Progenitor cell of endocrine pancreas (in vitro differentiated cells): Measurements from ENCODE around the gene NPAS1. TPM values are rescaled to one million over a fixed set of nuclear protein-coding genes. Genes with fewer than 3 reads are reported as not detected.

Experiments used
- DNase-seq: peaks from one replicate; pipeline ENCODE4 v3.0.0; 2021; ENCODE audit warnings: low spot score; ENCODE audit not compliant: unreplicated experiment
- H3K27ac Mint-ChIP-seq: 2 replicates; pipeline ENCODE4 v1.8.0; 2021; ENCODE audit warnings: mild to moderate bottlenecking, moderate library complexity, mixed read lengths
- H3K27me3 Mint-ChIP-seq: 2 replicates; pipeline ENCODE4 v1.8.0; 2021; ENCODE audit warnings: mixed read lengths
- H3K36me3 Mint-ChIP-seq: 2 replicates; pipeline ENCODE4 v1.8.0; 2022; ENCODE audit warnings: mixed read lengths; ENCODE audit not compliant: insufficient read depth
- H3K4me1 Mint-ChIP-seq: 2 replicates; pipeline ENCODE4 v1.8.0; 2021; ENCODE audit warnings: low read depth, mixed read lengths
- H3K4me3 Mint-ChIP-seq: 2 replicates; pipeline ENCODE4 v1.8.0; 2021; ENCODE audit warnings: low read depth, mild to moderate bottlenecking, moderate library complexity, mixed read lengths
- H3K9me3 Mint-ChIP-seq: 2 replicates; pipeline ENCODE4 v1.8.0; 2021; ENCODE audit warnings: low read depth, mixed read lengths
- total RNA-seq: library from RNA; stranded (reverse); gene quantifications from 2 replicates; pipeline ENCODE4 v1.2.1, GENCODE V29; 2021
- TF ChIP-seq, protein P1 (sequence below): fragments of 200-600 bp; sonication (generic); IDR thresholded peaks from one replicate; pipeline ENCODE4 v1.5.0; 2021; ENCODE audit warnings: antibody characterized with exemption, mild to moderate bottlenecking; ENCODE audit not compliant: unreplicated experiment

NPAS1 gene
- total RNA-seq, 1 donor from 2014 or later: 2.4 TPM

DNA sequence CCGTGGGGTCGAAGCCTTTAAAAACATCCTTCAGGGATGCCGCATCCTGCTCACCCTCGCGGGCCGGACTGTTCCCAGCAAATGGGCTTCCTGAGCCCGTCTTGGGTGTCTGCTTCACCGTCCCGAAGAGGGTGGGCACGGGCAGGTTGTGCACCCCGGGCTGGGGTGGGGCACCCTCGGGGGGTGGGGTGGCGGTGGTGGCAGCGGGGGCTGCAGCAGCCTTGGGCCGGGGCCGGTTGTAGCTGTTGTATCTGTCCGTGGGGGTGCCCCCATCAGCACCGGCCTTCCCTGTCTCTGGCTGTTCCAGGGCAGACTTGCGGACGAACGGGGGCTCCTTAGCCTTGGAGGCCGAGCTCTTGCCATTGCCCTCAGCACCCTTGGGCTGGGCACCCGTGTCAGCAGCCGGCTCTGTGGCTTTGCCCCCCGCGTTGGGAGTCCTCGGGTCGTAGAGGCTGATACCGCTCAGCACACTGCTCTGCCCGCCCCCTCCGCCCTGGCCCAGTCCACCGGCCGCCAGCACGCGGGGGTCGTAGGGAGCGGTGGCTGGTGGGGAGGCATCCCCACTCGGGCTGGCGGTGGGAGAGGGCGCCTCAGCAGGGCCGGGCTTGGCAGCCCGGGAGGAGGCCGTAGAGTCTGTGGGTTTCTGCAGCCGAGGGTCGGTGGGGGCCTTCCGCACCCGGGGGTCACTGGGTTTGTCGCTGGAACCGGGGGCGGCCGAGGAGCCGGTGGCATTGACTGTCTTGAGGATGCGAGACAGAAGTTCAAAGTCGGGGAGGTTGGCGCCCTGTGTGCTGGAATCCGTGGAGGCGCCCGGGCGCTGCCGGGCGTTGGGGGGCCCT, 47.0 kb downstream of the NPAS1 start:
- H3K9me3 Mint-ChIP-seq: no peaks in the 10 kb centered on the region
- no peak overlapping the region for H3K4me3 Mint-ChIP-seq
- no peak for DNase-seq
- H3K27me3 Mint-ChIP-seq: no peaks in the 10 kb centered on the region
- no peak overlapping the region for H3K27ac Mint-ChIP-seq
- H3K4me1 Mint-ChIP-seq: no peaks in the 10 kb centered on the region
- TF ChIP-seq, protein P1, sequence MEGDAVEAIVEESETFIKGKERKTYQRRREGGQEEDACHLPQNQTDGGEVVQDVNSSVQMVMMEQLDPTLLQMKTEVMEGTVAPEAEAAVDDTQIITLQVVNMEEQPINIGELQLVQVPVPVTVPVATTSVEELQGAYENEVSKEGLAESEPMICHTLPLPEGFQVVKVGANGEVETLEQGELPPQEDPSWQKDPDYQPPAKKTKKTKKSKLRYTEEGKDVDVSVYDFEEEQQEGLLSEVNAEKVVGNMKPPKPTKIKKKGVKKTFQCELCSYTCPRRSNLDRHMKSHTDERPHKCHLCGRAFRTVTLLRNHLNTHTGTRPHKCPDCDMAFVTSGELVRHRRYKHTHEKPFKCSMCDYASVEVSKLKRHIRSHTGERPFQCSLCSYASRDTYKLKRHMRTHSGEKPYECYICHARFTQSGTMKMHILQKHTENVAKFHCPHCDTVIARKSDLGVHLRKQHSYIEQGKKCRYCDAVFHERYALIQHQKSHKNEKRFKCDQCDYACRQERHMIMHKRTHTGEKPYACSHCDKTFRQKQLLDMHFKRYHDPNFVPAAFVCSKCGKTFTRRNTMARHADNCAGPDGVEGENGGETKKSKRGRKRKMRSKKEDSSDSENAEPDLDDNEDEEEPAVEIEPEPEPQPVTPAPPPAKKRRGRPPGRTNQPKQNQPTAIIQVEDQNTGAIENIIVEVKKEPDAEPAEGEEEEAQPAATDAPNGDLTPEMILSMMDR: no peak
- peaks cover 10% of the 10 kb centered on the region for H3K36me3 Mint-ChIP-seq

DNA sequence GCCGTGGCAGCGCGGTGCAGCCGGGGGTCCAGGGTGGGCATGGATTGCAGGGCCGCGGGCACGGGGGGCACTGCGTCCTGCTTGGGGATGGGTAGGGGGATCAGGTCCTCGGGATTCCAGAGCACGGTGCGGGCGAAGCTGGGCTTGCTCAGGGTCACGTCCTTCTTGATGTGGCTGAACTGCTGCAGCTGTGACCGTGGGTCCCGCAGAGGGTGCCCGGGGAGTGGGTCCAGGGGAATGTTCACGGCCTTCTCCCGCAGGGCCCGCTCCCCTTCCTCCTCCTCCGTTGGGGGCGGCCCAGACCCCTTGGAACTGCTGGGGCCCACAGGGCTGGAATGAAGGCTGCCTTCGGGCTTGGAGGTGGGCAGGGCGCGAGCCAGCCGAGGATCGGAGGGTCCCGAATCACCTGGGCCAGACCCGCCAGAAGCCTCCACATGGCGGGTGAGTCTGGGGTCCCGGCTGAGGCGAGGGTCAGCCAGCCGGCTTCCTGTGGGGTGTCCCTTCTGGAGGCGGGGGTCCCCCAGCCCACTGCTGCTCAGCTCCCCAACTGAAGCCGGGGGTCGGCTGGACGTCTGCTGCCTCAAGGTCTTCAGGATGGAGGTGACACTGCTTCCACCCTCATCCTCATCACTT, 47.7 kb downstream of the NPAS1 start:
- TF ChIP-seq, protein P1: no peak
- DNase-seq: no peak
- no peak overlapping the region for H3K27ac Mint-ChIP-seq
- H3K27me3 Mint-ChIP-seq: no peaks in the 10 kb centered on the region
- no peaks in the 10 kb centered on the region for H3K4me1 Mint-ChIP-seq
- H3K36me3 Mint-ChIP-seq: peaks cover 10% of the 10 kb centered on the region
- no peaks in the 10 kb centered on the region for H3K9me3 Mint-ChIP-seq
- H3K4me3 Mint-ChIP-seq: no peak overlapping the region

DNA sequence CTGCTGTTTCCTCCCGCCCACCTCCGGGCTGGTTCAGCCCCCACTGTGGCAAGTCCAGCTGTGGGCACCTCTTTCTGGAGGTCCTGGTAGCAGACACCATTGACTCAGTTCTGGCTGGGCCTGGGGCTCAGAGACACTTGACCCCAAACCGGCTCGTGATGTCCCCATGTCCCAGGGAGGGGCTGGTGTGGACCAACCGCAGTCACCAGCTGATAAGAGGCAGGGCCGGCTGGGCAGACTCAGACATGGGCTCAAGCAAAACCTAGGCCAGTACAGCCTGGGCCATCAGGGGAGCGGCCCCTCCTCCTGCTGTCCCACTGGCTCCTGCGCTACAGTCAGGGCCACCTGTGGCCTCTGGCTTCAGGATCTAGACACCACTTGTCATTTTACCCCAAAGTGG, 48.6 kb downstream of the NPAS1 start:
- H3K27me3 Mint-ChIP-seq: no peaks in the 10 kb centered on the region
- H3K4me3 Mint-ChIP-seq: no peak overlapping the region
- DNase-seq: no peak
- H3K4me1 Mint-ChIP-seq: no peaks in the 10 kb centered on the region
- no peaks in the 10 kb centered on the region for H3K9me3 Mint-ChIP-seq
- peaks cover 12% of the 10 kb centered on the region for H3K36me3 Mint-ChIP-seq
- no peak overlapping the region for H3K27ac Mint-ChIP-seq
- TF ChIP-seq, protein P1: no peak

DNA sequence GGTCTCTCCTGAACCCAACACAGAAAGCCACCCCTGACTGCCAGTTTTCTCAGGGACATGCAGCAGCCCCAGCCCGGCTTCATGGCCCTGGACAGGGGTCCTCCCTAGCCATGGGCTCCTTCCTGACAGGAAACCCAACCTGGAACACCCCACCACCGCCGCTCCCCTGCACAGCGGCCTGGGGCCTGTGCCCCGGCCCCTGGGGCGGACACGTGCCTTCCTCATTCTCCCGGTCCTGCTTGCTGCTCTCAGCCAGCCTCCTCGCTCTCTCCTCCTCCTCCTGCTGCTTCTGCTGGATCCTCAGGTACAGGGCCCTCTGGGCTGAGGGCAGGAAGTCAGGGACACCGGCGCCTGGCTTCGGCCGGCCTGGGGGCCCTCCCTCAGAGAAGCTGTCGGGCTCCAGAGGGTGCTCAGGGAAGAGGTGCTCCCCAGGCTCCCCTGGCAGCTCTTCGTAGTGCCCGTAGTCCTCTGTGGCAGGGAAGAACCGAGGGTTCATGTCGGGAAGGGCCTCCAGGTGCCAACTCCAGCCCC, 49.3 kb downstream of the NPAS1 start:
- DNase-seq: no peak
- Mint-ChIP-seq H3K4me3 (no peak overlapping the region), H3K9me3 (no peaks in the 10 kb centered on the region), H3K27me3 (no peaks in the 10 kb centered on the region), H3K4me1 (no peaks in the 10 kb centered on the region), H3K36me3 (peaks cover 12% of the 10 kb centered on the region), H3K27ac (no peak overlapping the region)
- TF ChIP-seq, protein P1: no peak

DNA sequence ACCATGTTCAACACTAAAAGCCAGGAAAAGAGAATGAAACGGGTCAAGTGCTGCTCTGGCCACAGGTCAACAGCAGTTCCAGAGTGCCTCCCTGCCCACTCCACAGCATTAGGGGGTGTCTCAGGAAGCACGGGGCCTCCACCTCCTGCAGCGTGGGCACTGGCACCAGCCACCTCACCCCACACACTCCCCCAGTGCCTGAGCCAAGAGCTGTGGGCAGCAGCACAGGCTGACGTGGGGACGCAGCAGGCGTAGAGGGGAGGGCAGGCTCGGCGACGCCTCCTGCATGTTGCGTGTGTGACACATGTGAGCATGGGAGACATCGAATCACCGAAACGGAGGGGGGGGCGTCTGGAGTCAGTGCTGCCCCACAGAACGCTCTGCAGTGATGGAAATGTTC, 50.2 kb downstream of the NPAS1 start:
- no peak for DNase-seq
- no peak overlapping the region for H3K4me3 Mint-ChIP-seq
- H3K36me3 Mint-ChIP-seq: peaks cover 13% of the 10 kb centered on the region
- TF ChIP-seq, protein P1: no peak
- no peak overlapping the region for H3K27ac Mint-ChIP-seq
- H3K4me1 Mint-ChIP-seq: no peaks in the 10 kb centered on the region
- H3K27me3 Mint-ChIP-seq: no peaks in the 10 kb centered on the region
- H3K9me3 Mint-ChIP-seq: no peaks in the 10 kb centered on the region
